HepG2 (cell line): ENCODE results near the gene VGLL4. TPM values are rescaled to one million over a fixed set of nuclear protein-coding genes. Genes with fewer than 3 reads are reported as not detected.

ENCODE experiments used
- CBFB ChIP-seq: sonication (generic); formaldehyde crosslinking; IDR thresholded peaks from 2 replicates; pipeline ENCODE4 v1.4.0; 2020; ENCODE audit warnings: missing genetic modification reagents
- CENPX ChIP-seq: sonication (generic); formaldehyde crosslinking; IDR thresholded peaks from 2 replicates; pipeline ENCODE4 v1.9.0; 2021; ENCODE audit warnings: mild to moderate bottlenecking, missing genetic modification reagents, moderate library complexity
- DNMT1 ChIP-seq: sonication (generic); formaldehyde crosslinking; IDR thresholded peaks from 2 replicates; pipeline ENCODE4 v1.5.1; 2020; ENCODE audit warnings: mild to moderate bottlenecking, missing genetic modification reagents
- EEA1 ChIP-seq: sonication (generic); formaldehyde crosslinking; IDR thresholded peaks from 2 replicates; pipeline ENCODE4 v1.5.1; 2020; ENCODE audit warnings: mild to moderate bottlenecking, missing genetic modification reagents, borderline replicate concordance
- ELF4 ChIP-seq: sonication (generic); formaldehyde crosslinking; IDR thresholded peaks from 2 replicates; pipeline ENCODE4 v1.5.0; 2020; ENCODE audit warnings: missing genetic modification reagents, mild to moderate bottlenecking, moderate library complexity, borderline replicate concordance
- GTF2F1 ChIP-seq: fragments of 150-350 bp; IDR thresholded peaks from 2 replicates; pipeline ENCODE4 v1.6.1; 2014; ENCODE audit warnings: low read length
- LRRFIP1 ChIP-seq: sonication (generic); formaldehyde crosslinking; conservative IDR thresholded peaks from 2 replicates; pipeline ENCODE4 v1.4.0; 2020; ENCODE audit warnings: missing genetic modification reagents
- MIER3 ChIP-seq: IDR thresholded peaks from 2 replicates; pipeline ENCODE4 v1.6.1; 2016; ENCODE audit warnings: missing compliant biosample characterization, borderline replicate concordance
- NCOR1 ChIP-seq: fragments of 200-600 bp; sonication (generic); IDR thresholded peaks from 2 replicates; pipeline ENCODE4 v1.7.0; 2017; ENCODE audit warnings: antibody characterized with exemption, low read length, borderline replicate concordance
- NFKB2 ChIP-seq: sonication (generic); formaldehyde crosslinking; IDR thresholded peaks from 2 replicates; pipeline ENCODE4 v1.4.0; 2020; ENCODE audit warnings: missing genetic modification reagents, borderline replicate concordance
- POGZ ChIP-seq: sonication (generic); formaldehyde crosslinking; IDR thresholded peaks from 2 replicates; pipeline ENCODE4 v1.4.0; 2020; ENCODE audit warnings: mild to moderate bottlenecking, missing genetic modification reagents
- REL ChIP-seq: sonication (generic); formaldehyde crosslinking; conservative IDR thresholded peaks from 2 replicates; pipeline ENCODE4 v1.8.0; 2022; ENCODE audit warnings: mild to moderate bottlenecking, missing genetic modification reagents, moderate library complexity
- RORA ChIP-seq: sonication (generic); formaldehyde crosslinking; IDR thresholded peaks from 2 replicates; pipeline ENCODE4 v1.5.0; 2020; ENCODE audit warnings: mild to moderate bottlenecking, missing genetic modification reagents, moderate library complexity
- SMYD3 ChIP-seq: sonication (generic); formaldehyde crosslinking; IDR thresholded peaks from 2 replicates; pipeline ENCODE4 v1.8.1; 2023; ENCODE audit warnings: mild to moderate bottlenecking, missing genetic modification reagents
- THAP9 ChIP-seq: sonication (generic); formaldehyde crosslinking; IDR thresholded peaks from 2 replicates; pipeline ENCODE4; 2020; ENCODE audit warnings: missing genetic modification reagents, mild to moderate bottlenecking, borderline replicate concordance
- TRIM22 ChIP-seq: fragments of 450-650 bp; IDR thresholded peaks from 2 replicates; pipeline ENCODE4 v1.6.1; 2017
- ZNF124 ChIP-seq: sonication (generic); formaldehyde crosslinking; IDR thresholded peaks from 2 replicates; pipeline ENCODE4 v1.4.0; 2020; ENCODE audit warnings: missing genetic modification reagents
- ZNF205 ChIP-seq: IDR thresholded peaks from 2 replicates; pipeline ENCODE4 v1.6.1; 2018; ENCODE audit warnings: missing biosample characterization, missing genetic modification reagents
- ZNF281 ChIP-seq: sonication (generic); formaldehyde crosslinking; IDR thresholded peaks from 2 replicates; pipeline ENCODE4 v1.4.0; 2020; ENCODE audit warnings: missing genetic modification reagents, borderline replicate concordance
- ZNF569 ChIP-seq: sonication (generic); formaldehyde crosslinking; IDR thresholded peaks from 2 replicates; pipeline ENCODE4 v1.5.0; 2020; ENCODE audit warnings: mild to moderate bottlenecking, missing genetic modification reagents, moderate library complexity, borderline replicate concordance
- ZNF83 ChIP-seq: sonication (generic); formaldehyde crosslinking; IDR thresholded peaks from 2 replicates; pipeline ENCODE4 v1.4.0; 2020; ENCODE audit warnings: missing genetic modification reagents, mild to moderate bottlenecking, borderline replicate concordance
- ZSCAN30 ChIP-seq: sonication (generic); formaldehyde crosslinking; IDR thresholded peaks from 2 replicates; pipeline ENCODE4 v1.5.0; 2020; ENCODE audit warnings: mild to moderate bottlenecking, missing genetic modification reagents
- polyA plus RNA-seq, 8 experiments: library from polyadenylated mRNA; depleted of rRNA in 3 of 8; stranded (reverse) in 7 of 8; unstranded in 1 of 8; fragments of >200 nt; fragmentation: Illumina TruSeq in 4 of 8; extraction: Trizol in 4 of 8; gene quantifications; 2 replicates each; pipeline versions ENCODE4 v1.2.1 to v1.2.3, GENCODE V29; 2011 to 2016; ENCODE audit warnings: low read depth in 4 of 8, missing spikeins in 1 of 8, mixed read lengths in 1 of 8; ENCODE audit not compliant: insufficient read depth in 1 of 8
- total RNA-seq, 5 experiments: library from RNA; depleted of rRNA; stranded (reverse); fragments of >200 nt; fragmentation: Illumina TruSeq; extraction: Trizol; gene quantifications; 2 replicates each; pipeline ENCODE4 v1.2.3, GENCODE V29; 2016; ENCODE audit warnings: low read depth in 1 of 5

VGLL4 gene
- total and polyA plus RNA-seq, 2 of the 13 experiments (the other 11 are each of a cell fraction or from before 2014, with no cell fraction given) = 23.2 to 39.0 TPM

GRCh38 chr3:11618904-11619303 lies 24.8 kb downstream of the VGLL4 start (continued):
- TF ChIP-seq SMYD3 (CRISPR knock-in tag) (no peak), THAP9 (CRISPR knock-in tag) (no peak), ZSCAN30 (CRISPR knock-in tag) (0 out of 2 replicates have a peak, but pooled peaks have one; percentile 8), ELF4 (no peak), ZNF281 (peak; percentile 58; the same call in 1 of the 2 replicates), NFKB2 (CRISPR knock-in tag) (no peak), CENPX (CRISPR knock-in tag) (no peak), DNMT1 (no peak), ZNF205 (peak; percentile 87; the same call in 1 of the 2 replicates), POGZ (CRISPR knock-in tag) (no peak), NCOR1 (peak; percentile 79; the same call in 1 of the 2 replicates), LRRFIP1 (CRISPR knock-in tag) (no peak), GTF2F1 (no peak), REL (CRISPR knock-in tag) (no peak), CBFB (CRISPR knock-in tag) (peak; percentile 76; the same call in 1 of the 2 replicates), TRIM22 (no peak), ZNF124 (peak; percentile 55; the same call in 1 of the 2 replicates), MIER3 (no peak), RORA (no peak), EEA1 (CRISPR knock-in tag) (no peak), ZNF83 (CRISPR knock-in tag) (no peak), ZNF569 (CRISPR knock-in tag) (no peak)
